ENCODE data around the gene SNRNP48. TPM values are rescaled to one million over a fixed set of nuclear protein-coding genes. Genes with fewer than 3 reads are reported as not detected.

Gene SNRNP48
- 8.8 and 24.5 TPM in 2 replicates for total RNA-seq (ENCODE audit: low replicate concordance)

GRCh38 chr6:7589949-7590917, at the start of gene SNRNP48:
TSS of gene SNRNP48 (plus strand) at chr6:7590198. CDS start at chr6:7590258, 60 bp downstream.

GRCh38 chr6:7541175-7542064, 48.6 kb upstream of the SNRNP48 start, which contains the start of gene DSP:
TSS of gene DSP (plus strand) at chr6:7541671. CDS start at chr6:7541916, 245 bp downstream.

Other genes with a start within 250 kb of the SNRNP48 start
- gene CAGE1, start 200.5 kb upstream of the SNRNP48 start, total RNA-seq (ENCODE audit: low replicate concordance): 0.08 and 0.12 TPM in 2 replicates
- gene RIOK1, start 200.4 kb upstream of the SNRNP48 start, total RNA-seq (ENCODE audit: low replicate concordance): 18.1 and 23.8 TPM in 2 replicates
- 1.8 and 41.5 TPM in 2 replicates for gene DSP, start 48.5 kb upstream of the SNRNP48 start, total RNA-seq (ENCODE audit: low replicate concordance)
- gene BMP6, start 135.9 kb downstream of the SNRNP48 start, total RNA-seq (ENCODE audit: low replicate concordance): 0.82 and 173 TPM in 2 replicates